Caco-2 (cell line): Measurements from ENCODE around the gene BRF1. TPM values are rescaled to one million over a fixed set of nuclear protein-coding genes. Genes with fewer than 3 reads are reported as not detected.

Experiments
- BruUV-seq: library from RNA; stranded (reverse); fragments of 400-500 nt; replicated peaks from 2 replicates; lab custom pipeline; 2021; lab: Mats Ljungman, UMichigan
- CTCF ChIA-PET: fragments of 300-600 bp; sonication (Branson Sonifier 250); formaldehyde crosslinking; loops from one replicate; lab custom pipeline; 2022; ENCODE audit warnings: antibody characterized with exemption; lab: Charles Lee
- POLR2A ChIA-PET: fragments of 300-600 bp; sonication (Branson Sonifier 250); formaldehyde crosslinking; loops from one replicate; lab custom pipeline; 2022; ENCODE audit warnings: antibody characterized with exemption; lab: Charles Lee
- DNase-seq, 2 experiments: peaks; one replicate each; pipeline versions ENCODE4 v3.0.0 to v3.0.0-alpha.2; 2020 to 2022
- H3K27me3 ChIP-seq: replicated peaks from 2 replicates; pipeline ENCODE4 v1.6.0; 2011; ENCODE audit warnings: low read length; ENCODE audit not compliant: control insufficient read depth, insufficient read depth
- H3K36me3 ChIP-seq: 2 replicates; pipeline ENCODE4 v1.5.1; 2011; ENCODE audit warnings: low read length; ENCODE audit not compliant: control insufficient read depth, insufficient read depth
- H3K4me1 ChIP-seq: fragments of 250-450 bp; sonication (Bioruptor Pico); 2 replicates; pipeline ENCODE4 v1.5.1; 2020; ENCODE audit warnings: mild to moderate bottlenecking
- H3K4me3 ChIP-seq: 2 replicates; pipeline ENCODE4 v1.5.1; 2011; ENCODE audit warnings: low read depth, mild to moderate bottlenecking, control low read depth, low read length
- H3K9me3 ChIP-seq: fragments of 250-450 bp; sonication (Bioruptor Pico); 2 replicates; pipeline ENCODE4 v1.5.1; 2020; ENCODE audit warnings: mild to moderate bottlenecking, moderate library complexity
- H3K27ac Mint-ChIP-seq: one replicate; pipeline ENCODE4 v1.8.0; 2022; ENCODE audit warnings: mixed read lengths; ENCODE audit not compliant: unreplicated experiment
- H3K27me3 Mint-ChIP-seq: one replicate; pipeline ENCODE4 v1.8.0; 2022; ENCODE audit warnings: mixed read lengths; ENCODE audit not compliant: insufficient read depth, unreplicated experiment
- H3K36me3 Mint-ChIP-seq: one replicate; pipeline ENCODE4 v1.8.0; 2022; ENCODE audit warnings: mild to moderate bottlenecking, mixed read lengths; ENCODE audit not compliant: insufficient read depth, unreplicated experiment
- H3K4me1 Mint-ChIP-seq: one replicate; pipeline ENCODE4 v1.8.0; 2022; ENCODE audit warnings: low read depth, mixed read lengths; ENCODE audit not compliant: unreplicated experiment
- H3K4me3 Mint-ChIP-seq: one replicate; pipeline ENCODE4 v1.8.0; 2022; ENCODE audit warnings: mild to moderate bottlenecking, moderate library complexity, mixed read lengths; ENCODE audit not compliant: unreplicated experiment
- H3K9me3 Mint-ChIP-seq: one replicate; pipeline ENCODE4 v1.8.0; 2022; ENCODE audit warnings: mixed read lengths; ENCODE audit not compliant: unreplicated experiment
- intact Hi-C: fragments of 100-400 bp; cut with micrococcal nuclease; formaldehyde crosslinking; loops from one replicate; pipeline ENCODE4 v1.10.0; 2022; ENCODE audit not compliant: unreplicated experiment
- total RNA-seq: library from RNA; stranded (reverse); gene quantifications from 2 replicates; pipeline ENCODE4 v1.2.3, GENCODE V29; 2022
- TF ChIP-seq, protein P1 (sequence below), 2 experiments: fragments of 200-600 bp in 1 of 2; IDR thresholded peaks; 1 replicate in 1 of 2; 2 replicates in 1 of 2; pipeline versions ENCODE4 v1.5.1 to v1.8.0; 2011 to 2022; ENCODE audit warnings: antibody characterized with exemption in 1 of 2, control low read depth in 1 of 2, inconsistent platforms in 1 of 2, low read depth in 1 of 2, low read length in 1 of 2, mild to moderate bottlenecking in 1 of 2, moderate library complexity in 1 of 2; ENCODE audit not compliant: insufficient read depth in 1 of 2, severe bottlenecking in 1 of 2, unreplicated experiment in 1 of 2

Gene BRF1
- total RNA-seq, 1 experiment from 2014 or later = 43.6 TPM

DNA sequence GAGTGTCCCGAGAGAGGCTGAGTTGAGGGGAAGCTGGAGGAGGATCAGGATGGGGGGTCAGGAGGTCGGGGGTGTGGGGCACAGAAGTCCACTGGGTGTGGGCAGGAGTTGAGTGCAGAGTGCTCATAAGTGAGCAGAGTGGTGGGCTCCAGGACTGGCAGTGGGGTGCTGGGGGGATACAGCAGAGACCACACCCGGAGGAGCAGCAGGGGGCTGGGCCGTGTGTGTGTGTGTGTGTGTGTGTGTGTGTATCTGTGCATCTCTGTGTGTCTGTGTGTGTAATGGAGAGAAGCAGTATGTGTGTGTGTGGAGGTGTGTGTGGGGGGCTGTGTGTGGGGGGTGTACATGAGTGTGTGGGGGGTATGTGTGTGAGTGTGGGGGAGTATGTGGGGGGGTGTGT, 114.8 kb downstream of the BRF1 start:
- Mint-ChIP-seq H3K4me1 (no peaks in the 10 kb centered on the region), H3K9me3 (no peaks in the 10 kb centered on the region), H3K4me3 (no peak overlapping the region), H3K27me3 (peaks cover 6% of the 10 kb centered on the region), H3K36me3 (no peaks in the 10 kb centered on the region), H3K27ac (no peak overlapping the region)
- TF ChIP-seq, protein P1, sequence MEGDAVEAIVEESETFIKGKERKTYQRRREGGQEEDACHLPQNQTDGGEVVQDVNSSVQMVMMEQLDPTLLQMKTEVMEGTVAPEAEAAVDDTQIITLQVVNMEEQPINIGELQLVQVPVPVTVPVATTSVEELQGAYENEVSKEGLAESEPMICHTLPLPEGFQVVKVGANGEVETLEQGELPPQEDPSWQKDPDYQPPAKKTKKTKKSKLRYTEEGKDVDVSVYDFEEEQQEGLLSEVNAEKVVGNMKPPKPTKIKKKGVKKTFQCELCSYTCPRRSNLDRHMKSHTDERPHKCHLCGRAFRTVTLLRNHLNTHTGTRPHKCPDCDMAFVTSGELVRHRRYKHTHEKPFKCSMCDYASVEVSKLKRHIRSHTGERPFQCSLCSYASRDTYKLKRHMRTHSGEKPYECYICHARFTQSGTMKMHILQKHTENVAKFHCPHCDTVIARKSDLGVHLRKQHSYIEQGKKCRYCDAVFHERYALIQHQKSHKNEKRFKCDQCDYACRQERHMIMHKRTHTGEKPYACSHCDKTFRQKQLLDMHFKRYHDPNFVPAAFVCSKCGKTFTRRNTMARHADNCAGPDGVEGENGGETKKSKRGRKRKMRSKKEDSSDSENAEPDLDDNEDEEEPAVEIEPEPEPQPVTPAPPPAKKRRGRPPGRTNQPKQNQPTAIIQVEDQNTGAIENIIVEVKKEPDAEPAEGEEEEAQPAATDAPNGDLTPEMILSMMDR (IDR thresholded peaks at IDR 0.05; ENCODE audit: insufficient read depth in 1 of 2, low read depth in 1 of 2, low read length in 1 of 2, severe bottlenecking in 1 of 2, unreplicated experiment in 1 of 2) = no peak
- CTCF ChIA-PET = no interaction called here
- intact Hi-C loops = no loop called here
- no peak overlapping the region for H3K4me3 ChIP-seq
- no TSS peak for BruUV-seq
- no peak for DNase-seq
- H3K9me3 ChIP-seq = peaks cover 4% of the 10 kb centered on the region; the same call in 1 of the 2 replicates
- POLR2A ChIA-PET = no interaction called here
- no peaks in the 10 kb centered on the region for H3K27me3 ChIP-seq
- H3K36me3 ChIP-seq = no peaks in the 10 kb centered on the region
- 0 out of 2 replicates have a peak, but pooled peaks cover 4% of the 10 kb centered on the region for H3K4me1 ChIP-seq

DNA sequence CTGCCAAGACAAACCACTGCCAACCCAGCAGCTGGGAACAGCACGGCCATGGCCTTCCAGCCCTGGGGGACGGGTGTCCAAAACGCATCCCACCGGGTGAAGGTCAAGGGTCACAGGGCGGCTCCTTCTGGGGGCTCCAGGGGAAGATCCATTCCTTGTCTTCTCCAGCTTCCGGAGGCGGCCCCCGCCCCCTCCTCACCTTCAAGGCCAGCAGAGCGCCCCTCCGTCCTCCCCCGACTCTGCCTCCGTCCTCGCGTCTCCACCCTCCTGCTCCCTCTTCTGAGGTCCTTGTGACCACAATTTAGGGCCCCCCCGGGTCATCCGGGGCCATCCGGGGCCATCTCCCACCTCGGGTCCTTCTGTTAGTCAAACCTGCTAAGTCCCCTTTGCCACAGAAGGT, 115.8 kb downstream of the BRF1 start:
- ChIA-PET CTCF (interaction anchor here (0.6 to 1.2 kb wide), 2 partner anchors 94 to 199 kb away, joined by 3 read pairs; partner anchors contain the start of gene CLBA1), POLR2A (no interaction called here)
- Histone ChIP-seq H3K36me3 (no peaks in the 10 kb centered on the region), H3K4me1 (peaks cover 9% of the 10 kb centered on the region; the same call in 1 of the 2 replicates), H3K27me3 (no peaks in the 10 kb centered on the region), H3K4me3 (no peak overlapping the region), H3K9me3 (peaks cover 4% of the 10 kb centered on the region; the same call in 1 of the 2 replicates)
- DNase-seq = no peak
- intact Hi-C loops = no loop called here
- BruUV-seq = no TSS peak
- H3K27ac Mint-ChIP-seq = no peak overlapping the region
- H3K4me1 Mint-ChIP-seq = no peaks in the 10 kb centered on the region
- no peaks in the 10 kb centered on the region for H3K36me3 Mint-ChIP-seq
- peaks cover 6% of the 10 kb centered on the region for H3K27me3 Mint-ChIP-seq
- H3K4me3 Mint-ChIP-seq = no peak overlapping the region
- no peaks in the 10 kb centered on the region for H3K9me3 Mint-ChIP-seq
- TF ChIP-seq, protein P1 (IDR thresholded peaks at IDR 0.05; ENCODE audit: insufficient read depth in 1 of 2, low read depth in 1 of 2, low read length in 1 of 2, severe bottlenecking in 1 of 2, unreplicated experiment in 1 of 2) = no peak

DNA sequence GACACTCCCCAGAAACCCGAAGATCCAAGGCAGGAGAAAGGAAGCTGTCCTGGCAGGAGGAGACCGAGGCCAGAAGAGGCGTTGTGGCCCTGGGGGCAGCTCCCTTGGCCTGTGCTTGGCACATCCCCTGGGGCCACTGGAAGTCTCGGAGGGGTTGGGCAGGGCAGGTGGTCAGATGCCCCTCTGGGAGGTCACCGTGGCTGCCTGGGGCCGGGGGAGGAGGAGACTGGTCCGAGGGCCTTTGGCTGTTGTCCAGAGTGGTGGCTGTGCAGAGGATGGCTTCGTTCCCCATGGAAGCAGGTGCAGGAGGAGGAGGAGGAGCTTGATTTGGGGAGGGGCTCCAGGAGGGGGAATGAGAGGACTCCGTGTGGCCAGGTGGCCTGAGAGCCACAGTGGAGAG, 116.3 kb downstream of the BRF1 start:
- no peaks in the 10 kb centered on the region for H3K27me3 ChIP-seq
- no TSS peak for BruUV-seq
- peaks cover 6% of the 10 kb centered on the region for H3K27me3 Mint-ChIP-seq
- H3K36me3 ChIP-seq = no peaks in the 10 kb centered on the region; the same call in 1 of the 2 replicates
- H3K4me3 ChIP-seq = no peak overlapping the region
- H3K4me3 Mint-ChIP-seq = no peak overlapping the region
- ChIA-PET CTCF (interaction anchor here (0.6 to 1.2 kb wide), 2 partner anchors 94 to 199 kb away, joined by 3 read pairs; partner anchors contain the start of gene CLBA1), POLR2A (no interaction called here)
- intact Hi-C loops = no loop called here
- H3K9me3 ChIP-seq = peaks cover 4% of the 10 kb centered on the region; the same call in 1 of the 2 replicates
- TF ChIP-seq, protein P1 (IDR thresholded peaks at IDR 0.05; ENCODE audit: insufficient read depth in 1 of 2, low read depth in 1 of 2, low read length in 1 of 2, severe bottlenecking in 1 of 2, unreplicated experiment in 1 of 2) = no peak
- H3K9me3 Mint-ChIP-seq = no peaks in the 10 kb centered on the region
- no peaks in the 10 kb centered on the region for H3K36me3 Mint-ChIP-seq
- no peak for DNase-seq
- no peak overlapping the region for H3K27ac Mint-ChIP-seq
- H3K4me1 Mint-ChIP-seq = no peaks in the 10 kb centered on the region
- peaks cover 9% of the 10 kb centered on the region; the same call in 1 of the 2 replicates for H3K4me1 ChIP-seq
